GM19035 (cell line): Measurements from ENCODE around the gene DOK7.

ENCODE experiments used
- ATAC-seq: cut with Tn5 transposase; IDR thresholded peaks from one replicate; pipeline ENCODE4 v1.9.1; 2021; ENCODE audit not compliant: unreplicated experiment

The DOK7 gene

GRCh38 chr4:3461515-3462291, 1.4 kb upstream of the DOK7 start:
- no peak for ATAC-seq

GRCh38 chr4:3462321-3462789, 751 bp upstream of the DOK7 start:
- no peak for ATAC-seq

- ATAC-seq, result no peak
These were observed 646 bp downstream of the DOK7 start for GRCh38 chr4:3463556-3464348.

DNA sequence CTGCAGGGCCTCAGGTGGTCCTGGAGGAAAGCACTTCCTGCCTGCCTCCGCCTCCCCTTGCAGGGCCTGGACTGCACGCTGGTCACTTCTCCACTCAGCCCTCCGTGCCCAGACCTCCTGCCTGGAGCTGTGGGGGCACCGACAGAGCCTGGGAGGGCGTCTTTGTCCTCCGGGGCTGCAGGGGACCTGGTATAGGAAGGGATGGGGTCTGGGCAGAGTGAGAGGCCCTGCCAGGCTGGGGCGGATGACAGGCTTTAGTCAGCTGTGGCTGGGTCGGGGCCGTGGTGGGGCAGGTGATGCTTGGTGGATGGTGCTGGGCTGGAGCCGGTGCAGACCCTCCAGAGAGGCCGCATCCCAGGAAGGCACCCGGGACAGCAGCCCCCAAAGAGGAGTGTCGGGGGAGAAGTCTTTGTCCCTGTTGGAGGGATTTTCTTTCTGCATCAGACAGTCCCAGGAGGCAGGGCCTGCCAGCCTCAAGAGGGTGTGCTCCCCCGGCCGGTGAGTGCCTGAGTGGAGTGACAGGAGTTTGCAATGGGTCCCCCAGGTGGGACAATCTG, 1.3 kb downstream of the DOK7 start:
- no peak for ATAC-seq

- ATAC-seq, result no peak
These were observed 2.0 kb downstream of the DOK7 start for GRCh38 chr4:3464911-3465697.

DNA sequence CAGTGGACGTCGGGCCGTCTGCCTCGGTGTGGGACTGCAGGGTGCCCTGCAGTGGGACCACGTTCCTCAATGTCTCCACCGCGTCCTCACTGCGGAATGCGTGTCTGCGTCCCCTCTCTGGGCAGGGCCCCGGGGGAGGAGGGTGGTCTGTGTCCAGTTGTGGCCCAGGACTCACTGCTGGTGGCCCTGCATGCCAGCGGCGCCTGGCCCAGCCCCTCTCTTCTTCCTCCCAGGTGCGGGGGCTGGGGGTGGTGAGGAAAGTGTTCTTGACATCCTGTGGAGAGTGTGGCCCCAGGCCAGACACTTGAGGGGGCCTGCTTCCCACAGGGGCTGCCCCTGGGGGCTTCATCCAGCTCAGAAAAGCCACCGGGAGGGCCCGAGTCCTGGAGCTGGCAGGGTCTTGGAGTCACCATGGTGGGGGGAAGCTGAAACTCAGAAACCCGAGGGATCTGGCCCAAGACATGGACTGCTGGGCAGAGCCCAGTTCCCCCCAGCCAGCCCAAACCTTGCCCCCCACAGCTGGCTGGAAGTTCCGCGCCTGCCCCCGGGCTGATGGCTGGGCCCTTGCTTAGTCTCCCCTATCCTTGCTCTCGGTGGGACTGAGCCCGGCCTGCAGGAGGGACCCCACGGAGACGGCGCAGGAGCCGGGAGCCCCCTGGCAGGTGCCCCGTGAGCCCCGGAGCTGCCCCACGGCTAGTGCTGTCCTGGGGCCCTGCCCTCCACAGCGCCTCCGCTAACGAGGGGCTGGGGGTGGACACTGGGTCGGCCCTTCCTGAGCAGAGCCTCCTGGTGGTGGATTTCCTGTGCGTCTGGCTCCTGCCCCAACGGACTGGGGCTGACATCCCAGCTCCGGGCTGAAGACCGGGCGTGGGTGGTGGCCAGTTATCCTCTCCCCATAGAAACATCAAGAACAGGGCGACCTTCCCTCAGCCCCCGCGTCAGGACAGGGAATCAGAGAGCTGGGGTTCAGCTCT, 2.9 kb downstream of the DOK7 start:
- no peak for ATAC-seq

DNA sequence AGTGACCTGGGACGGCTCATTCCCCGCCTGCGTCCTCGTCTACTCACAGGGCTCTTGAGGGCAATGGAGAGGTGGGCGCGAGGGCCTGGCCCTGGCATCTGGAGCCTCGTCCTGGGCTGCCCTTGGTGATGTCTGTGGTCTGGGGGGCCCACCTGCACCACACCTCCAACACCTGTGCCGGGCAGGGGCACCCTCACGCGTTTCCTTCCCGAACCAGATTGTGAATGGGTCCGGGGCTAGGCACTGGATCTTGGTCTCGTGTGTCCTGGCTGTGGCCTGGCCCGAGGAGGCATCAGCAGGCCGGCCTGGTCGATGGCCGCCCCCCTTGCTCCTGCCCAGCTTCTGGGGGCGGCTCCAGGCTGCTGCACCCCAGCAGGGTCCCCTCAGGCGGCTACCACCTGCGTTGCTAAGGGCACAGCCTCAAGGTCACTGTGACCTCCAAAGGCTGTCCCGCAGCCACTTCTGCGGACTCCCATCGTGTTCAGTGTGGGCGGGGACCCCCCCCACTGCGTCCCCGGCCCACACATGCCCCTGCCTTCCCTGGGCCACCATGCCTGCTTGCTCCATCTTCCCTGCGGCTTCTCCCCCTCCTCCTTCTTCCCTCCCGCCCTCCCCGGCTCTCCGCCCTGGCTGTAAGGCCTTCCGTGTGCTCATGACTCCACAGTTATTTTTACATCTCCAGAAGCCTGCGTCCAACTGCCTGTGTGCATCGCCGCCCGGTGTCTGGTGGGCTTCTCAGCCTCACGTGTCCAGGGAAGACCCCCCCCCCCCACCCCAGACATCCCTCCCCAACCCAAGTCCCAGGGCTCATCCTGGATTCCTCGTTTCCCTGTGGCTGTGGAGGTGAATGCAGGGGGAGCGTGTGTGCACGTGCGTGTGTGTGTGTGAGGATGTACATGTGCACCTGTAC, 3.8 kb downstream of the DOK7 start:
- no peak for ATAC-seq

DNA sequence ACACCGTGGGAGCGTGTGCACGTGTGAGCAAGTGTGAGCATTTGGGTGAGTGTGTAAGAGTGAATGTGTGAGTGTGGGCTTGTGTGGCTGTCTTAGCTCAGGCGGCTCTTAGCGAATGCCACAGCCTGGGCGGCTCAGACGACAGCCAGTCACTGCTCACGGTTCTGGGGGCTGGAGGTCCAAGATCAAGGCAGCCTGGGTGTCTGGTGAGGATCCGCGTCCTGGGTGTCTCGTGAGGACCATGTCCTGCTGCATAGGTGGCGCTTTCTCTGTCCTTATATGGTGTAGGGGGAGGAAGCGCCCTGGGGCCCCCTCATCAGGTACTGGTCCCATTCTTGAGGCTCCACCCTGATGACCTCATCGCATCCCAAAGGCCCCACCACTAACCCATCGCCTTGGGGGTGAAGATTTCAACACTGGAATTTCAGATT, 4.5 kb downstream of the DOK7 start:
- no peak for ATAC-seq

GRCh38 chr4:3468154-3468553, 5.0 kb downstream of the DOK7 start:
- ATAC-seq, result no peak

GRCh38 chr4:3468804-3469203, 5.7 kb downstream of the DOK7 start:
- no peak for ATAC-seq

- no peak for ATAC-seq
These were observed 6.5 kb downstream of the DOK7 start for GRCh38 chr4:3469386-3470243.

- no peak for ATAC-seq
These were observed 7.4 kb downstream of the DOK7 start for GRCh38 chr4:3470244-3471097.

GRCh38 chr4:3471098-3471760, 8.1 kb downstream of the DOK7 start:
- no peak for ATAC-seq

DNA sequence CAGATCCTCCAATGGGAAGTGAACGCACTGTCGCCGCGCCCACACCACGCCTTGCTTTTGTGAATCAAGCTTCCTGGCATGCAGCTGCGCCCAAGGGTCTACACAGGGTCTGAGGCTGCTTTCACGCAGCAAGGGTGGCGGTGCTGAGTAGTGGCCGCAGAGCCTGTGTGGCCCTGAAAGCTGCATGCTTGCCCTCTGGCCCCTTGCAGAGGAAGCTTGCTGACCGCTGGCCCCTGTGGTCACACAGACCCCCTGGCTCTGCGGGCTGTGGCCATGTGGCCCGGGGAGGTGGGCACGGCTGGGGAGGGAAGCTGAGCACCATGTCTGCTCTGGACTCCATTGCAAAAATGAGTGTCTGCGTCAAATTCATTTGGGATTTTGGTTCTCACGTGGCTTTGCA, 8.8 kb downstream of the DOK7 start:
- no peak for ATAC-seq

DNA sequence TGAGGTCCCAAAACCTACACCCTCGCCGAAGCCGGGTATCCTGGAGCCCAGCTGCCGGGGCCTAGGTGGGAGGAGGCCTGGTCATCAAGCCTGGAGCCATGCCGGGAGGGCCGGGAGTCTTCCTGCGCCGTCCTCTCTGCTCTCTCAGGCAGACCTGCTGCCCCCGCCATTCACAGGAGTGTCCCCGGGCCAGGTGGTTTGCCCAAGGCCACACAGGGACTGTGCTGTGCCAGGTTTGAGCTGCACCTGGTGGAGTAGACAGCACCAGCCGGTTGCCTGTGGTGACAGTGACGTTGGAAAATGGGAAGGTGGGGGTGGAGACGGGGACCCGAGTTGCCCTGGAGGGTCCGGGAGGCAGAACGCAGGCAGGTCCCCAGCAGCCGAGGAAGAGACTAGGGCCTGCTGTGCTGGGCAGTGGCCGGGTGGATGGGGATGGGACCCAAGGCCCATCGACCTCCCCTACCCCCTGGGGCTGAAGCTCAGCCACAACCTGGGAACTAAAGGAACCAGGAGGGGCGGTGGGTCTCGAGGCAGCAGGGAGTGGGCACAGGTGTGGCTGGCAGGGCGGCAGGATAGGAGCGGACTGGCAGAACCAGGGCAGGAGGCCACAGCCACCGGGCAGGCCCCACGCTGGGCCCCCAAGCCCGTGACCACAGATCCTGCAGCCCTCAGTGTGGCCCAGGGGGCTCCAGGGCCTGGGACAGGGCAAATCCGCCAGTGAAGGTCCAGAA, 9.5 kb downstream of the DOK7 start:
- ATAC-seq, result no peak
